GM10266 (cell line): ENCODE data around the gene HIVEP3.

ENCODE experiments used
- DNase-seq: peaks from one replicate; pipeline ENCODE4 v3.0.0; 2012; ENCODE audit errors: extremely low spot score
- TF ChIP-seq, protein P1 (sequence below): IDR thresholded peaks from 2 replicates; pipeline ENCODE4 v1.5.1; 2012; ENCODE audit warnings: mild to moderate bottlenecking, low read depth; ENCODE audit not compliant: control insufficient read depth, insufficient read depth; ENCODE audit errors: missing control alignments

HIVEP3 gene

DNA sequence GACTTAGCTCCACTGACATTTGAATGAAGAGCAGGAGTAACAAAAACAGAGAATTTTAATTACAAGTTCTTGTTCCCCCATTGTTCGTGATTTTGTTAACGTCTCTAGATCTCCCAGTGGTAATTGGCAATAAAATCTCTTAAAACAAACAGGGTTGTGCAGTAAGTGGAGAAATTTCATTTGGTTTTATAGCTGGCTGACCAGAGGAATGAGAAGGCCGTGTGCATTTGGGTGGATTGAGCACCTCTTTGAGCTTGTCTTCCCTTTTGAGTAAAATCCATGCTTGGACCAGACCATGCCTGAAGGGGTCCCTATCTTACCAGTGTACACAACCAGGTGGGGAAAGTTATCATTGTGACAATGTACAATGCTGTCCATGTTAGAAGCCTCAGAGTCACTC, 137.8 kb downstream of the HIVEP3 start:
- DNase-seq: no peak
- TF ChIP-seq, protein P1, sequence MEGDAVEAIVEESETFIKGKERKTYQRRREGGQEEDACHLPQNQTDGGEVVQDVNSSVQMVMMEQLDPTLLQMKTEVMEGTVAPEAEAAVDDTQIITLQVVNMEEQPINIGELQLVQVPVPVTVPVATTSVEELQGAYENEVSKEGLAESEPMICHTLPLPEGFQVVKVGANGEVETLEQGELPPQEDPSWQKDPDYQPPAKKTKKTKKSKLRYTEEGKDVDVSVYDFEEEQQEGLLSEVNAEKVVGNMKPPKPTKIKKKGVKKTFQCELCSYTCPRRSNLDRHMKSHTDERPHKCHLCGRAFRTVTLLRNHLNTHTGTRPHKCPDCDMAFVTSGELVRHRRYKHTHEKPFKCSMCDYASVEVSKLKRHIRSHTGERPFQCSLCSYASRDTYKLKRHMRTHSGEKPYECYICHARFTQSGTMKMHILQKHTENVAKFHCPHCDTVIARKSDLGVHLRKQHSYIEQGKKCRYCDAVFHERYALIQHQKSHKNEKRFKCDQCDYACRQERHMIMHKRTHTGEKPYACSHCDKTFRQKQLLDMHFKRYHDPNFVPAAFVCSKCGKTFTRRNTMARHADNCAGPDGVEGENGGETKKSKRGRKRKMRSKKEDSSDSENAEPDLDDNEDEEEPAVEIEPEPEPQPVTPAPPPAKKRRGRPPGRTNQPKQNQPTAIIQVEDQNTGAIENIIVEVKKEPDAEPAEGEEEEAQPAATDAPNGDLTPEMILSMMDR: no peak

DNA sequence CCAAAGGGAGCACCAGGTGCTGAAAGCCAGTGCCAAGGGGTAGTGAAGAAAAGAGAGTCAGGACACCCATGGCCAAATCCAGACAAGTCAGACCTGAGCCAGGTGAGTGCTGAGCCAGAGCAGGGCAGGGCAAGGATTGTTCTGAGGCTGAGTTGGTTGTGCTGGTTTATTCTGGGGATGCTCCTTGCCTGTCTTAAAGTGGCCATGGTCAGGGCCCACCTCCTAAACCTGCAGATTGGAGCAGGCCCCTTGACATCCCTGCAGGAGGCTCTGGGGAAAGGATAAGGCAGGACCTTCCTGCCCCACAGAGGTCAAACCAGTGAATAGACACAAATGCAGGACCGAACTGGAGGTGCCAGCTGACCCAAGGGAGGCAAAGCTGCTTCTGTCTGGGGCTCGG, 138.4 kb downstream of the HIVEP3 start:
- TF ChIP-seq, protein P1: no peak
- no peak for DNase-seq

DNA sequence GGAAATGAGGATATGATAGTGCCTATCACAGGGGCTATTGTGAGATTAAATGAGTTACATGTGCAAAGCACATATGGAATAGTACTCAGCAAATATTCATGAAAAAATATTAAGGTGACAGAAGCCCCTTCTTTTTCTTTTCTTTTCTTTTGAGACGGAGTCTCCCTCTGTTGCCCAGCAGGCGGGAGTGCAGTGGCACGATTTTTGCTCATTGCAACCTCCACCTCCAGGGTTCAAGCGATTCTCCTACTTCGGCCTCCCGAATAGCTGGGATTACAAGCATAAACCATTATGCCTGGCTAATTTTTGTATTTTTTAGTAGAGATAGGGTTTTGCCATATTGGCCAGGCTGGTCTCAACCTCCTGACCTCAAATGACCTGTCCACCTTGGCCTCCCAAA, 139.4 kb downstream of the HIVEP3 start:
- no peak for DNase-seq
- TF ChIP-seq, protein P1: peak; percentile 26

DNA sequence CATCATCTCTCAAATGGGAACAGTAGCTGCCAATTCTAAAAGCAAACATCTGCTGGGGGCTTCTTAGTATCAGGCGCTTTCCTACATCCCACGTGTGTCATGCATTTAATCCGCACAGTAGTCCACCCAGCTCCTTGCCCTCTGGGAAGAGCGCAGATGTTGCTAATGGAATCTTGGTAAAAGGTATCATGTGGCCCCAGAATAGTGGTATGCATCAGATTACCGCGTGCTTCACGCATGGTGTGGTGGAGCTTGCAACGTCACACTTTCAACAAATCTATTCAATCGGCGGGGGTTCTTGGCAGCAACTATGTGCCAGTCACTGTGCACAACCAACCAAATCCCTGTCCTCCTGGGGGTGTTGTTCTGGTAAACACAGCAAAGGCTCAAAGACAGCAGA, 141.0 kb downstream of the HIVEP3 start:
- no peak for DNase-seq
- TF ChIP-seq, protein P1: no peak

DNA sequence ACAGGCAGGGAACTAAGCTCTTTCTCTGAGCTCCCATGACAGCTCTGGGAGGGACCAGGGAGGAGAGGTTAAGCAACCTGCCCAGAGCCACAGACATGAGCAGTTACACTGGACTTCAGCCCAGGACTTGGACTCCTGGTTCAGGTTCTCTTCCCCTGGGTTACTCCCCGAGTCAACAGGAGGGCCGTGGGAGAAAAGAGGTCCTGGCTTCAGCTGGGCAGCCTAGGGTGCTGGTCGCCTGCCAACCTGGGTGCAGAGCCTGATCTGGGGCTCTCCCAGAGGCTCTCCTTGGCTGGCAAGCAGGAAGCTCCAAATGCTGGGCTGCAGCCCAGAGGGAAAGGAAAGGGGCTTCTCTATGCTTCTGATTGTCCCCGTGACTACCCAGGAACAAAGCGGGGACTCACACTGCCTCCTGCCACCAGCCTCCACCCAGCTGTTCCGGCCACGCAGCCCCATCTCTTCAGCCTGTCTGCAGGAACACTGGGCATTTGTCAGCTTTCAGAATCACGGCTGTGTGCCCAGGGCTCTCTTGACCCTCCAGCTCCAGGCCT, 141.8 kb downstream of the HIVEP3 start:
- DNase-seq: no peak
- TF ChIP-seq, protein P1: no peak

DNA sequence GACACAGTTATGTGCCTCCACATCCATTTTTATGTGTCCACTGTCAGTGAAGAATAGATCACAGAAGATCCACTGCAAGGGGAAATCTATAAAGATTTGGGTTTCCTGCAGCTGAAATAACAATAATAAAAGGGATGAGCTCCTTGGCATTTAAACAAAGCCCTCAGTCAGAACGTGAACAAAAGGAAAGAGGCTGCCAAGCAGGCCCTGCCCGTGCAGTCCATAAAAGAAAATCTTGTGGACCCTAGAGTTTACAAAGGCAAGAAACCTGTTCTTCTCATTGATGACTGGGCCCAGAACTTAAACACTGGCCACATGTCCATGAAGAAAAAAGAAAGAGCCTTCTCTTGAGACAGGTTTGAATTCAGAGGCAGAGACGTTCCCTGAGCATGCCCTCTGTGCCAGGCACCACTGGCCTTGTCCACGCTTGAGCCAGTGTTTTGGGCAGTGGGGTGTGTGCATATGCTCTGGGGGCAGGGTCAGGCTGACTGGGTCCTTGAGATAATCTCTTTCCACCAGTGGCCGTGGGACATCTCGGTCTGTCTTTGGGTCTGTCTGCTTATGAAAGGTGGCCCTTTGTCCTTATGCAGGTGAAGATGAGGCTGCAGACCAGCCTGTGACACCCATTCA, 142.7 kb downstream of the HIVEP3 start:
- TF ChIP-seq, protein P1: no peak
- no peak for DNase-seq

DNA sequence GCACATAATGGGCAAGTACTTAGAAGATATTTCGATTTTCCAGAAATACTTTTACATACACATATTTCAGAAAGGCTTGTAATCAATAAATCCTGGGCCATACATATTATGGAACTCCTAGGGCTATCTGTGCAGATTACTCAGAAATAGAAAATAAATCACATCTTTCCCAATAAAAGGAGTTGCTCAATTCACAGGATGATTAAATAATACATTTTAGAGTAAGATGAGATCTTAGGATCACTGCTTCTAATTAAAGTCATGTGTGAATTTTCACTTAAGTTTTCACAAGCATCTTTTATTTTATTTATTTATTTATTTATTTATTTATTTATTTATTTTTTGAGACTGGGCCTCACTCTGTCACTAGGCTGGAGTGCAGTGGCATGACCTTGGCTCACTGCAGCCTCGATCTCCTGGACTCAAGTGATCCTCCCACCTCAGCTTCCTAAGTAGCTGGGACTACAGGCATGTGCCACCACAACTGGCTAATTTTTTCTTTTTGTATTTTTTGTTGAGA, 144.2 kb downstream of the HIVEP3 start:
- DNase-seq: no peak
- TF ChIP-seq, protein P1: no peak
